GM18909 (cell line): ENCODE results near the gene RAPGEF3.
A peak's percentile ranks its signal among the peaks of the same experiment; 100 is the strongest.

Experiments used
- ATAC-seq: cut with Tn5 transposase; IDR thresholded peaks from one replicate; pipeline ENCODE4 v1.9.1; 2021; ENCODE audit warnings: mild to moderate bottlenecking; ENCODE audit not compliant: unreplicated experiment, poor library complexity

Gene RAPGEF3

GRCh38 chr12:47762850-47763465 is 4.3 kb upstream of the RAPGEF3 start:
- ATAC-seq = no peak

GRCh38 chr12:47758584-47758833 is 171 bp downstream of the RAPGEF3 start:
- ATAC-seq = no peak

- no peak for ATAC-seq
Observed at GRCh38 chr12:47757840-47758583, 668 bp downstream of the RAPGEF3 start.

- ATAC-seq = no peak
Observed at GRCh38 chr12:47757364-47757839, 1.3 kb downstream of the RAPGEF3 start.

GRCh38 chr12:47755655-47756562 is 2.8 kb downstream of the RAPGEF3 start:
- ATAC-seq = peak; percentile 69

GRCh38 chr12:47754881-47755280 is 3.8 kb downstream of the RAPGEF3 start:
- peak; percentile 34 for ATAC-seq

GRCh38 chr12:47754126-47754525 is 4.6 kb downstream of the RAPGEF3 start:
- ATAC-seq = no peak

- ATAC-seq = no peak
Observed at GRCh38 chr12:47753021-47754001, 5.4 kb downstream of the RAPGEF3 start.

- ATAC-seq = no peak
Observed at GRCh38 chr12:47752552-47752951, 6.1 kb downstream of the RAPGEF3 start.

- no peak for ATAC-seq
Observed at GRCh38 chr12:47752121-47752520, 6.6 kb downstream of the RAPGEF3 start.

- no peak for ATAC-seq
Observed at GRCh38 chr12:47751561-47751960, 7.1 kb downstream of the RAPGEF3 start.

- no peak for ATAC-seq
Observed at GRCh38 chr12:47750916-47751470, 7.7 kb downstream of the RAPGEF3 start.

GRCh38 chr12:47750229-47750798 is 8.4 kb downstream of the RAPGEF3 start:
- no peak for ATAC-seq

GRCh38 chr12:47748899-47749298 is 9.8 kb downstream of the RAPGEF3 start:
- ATAC-seq = no peak

- no peak for ATAC-seq
Observed at GRCh38 chr12:47748507-47748828, 10.2 kb downstream of the RAPGEF3 start.

- no peak for ATAC-seq
Observed at GRCh38 chr12:47747596-47748506, 10.8 kb downstream of the RAPGEF3 start.

- ATAC-seq = peak; percentile 52
Observed at GRCh38 chr12:47747126-47747525, 11.6 kb downstream of the RAPGEF3 start.

- no peak for ATAC-seq
Observed at GRCh38 chr12:47746523-47746922, 12.2 kb downstream of the RAPGEF3 start.
